IMR-90 (cell line): Measurements from ENCODE around the gene ACP2. TPM values are rescaled to one million over a fixed set of nuclear protein-coding genes. Genes with fewer than 3 reads are reported as not detected.

Experiments
- ATAC-seq: fragments of 200-7000 bp; cut with Tn5 transposase; 2 replicates; pipeline ENCODE4 v1.9.1; 2020; ENCODE audit warnings: low read depth, mild to moderate bottlenecking, moderate library complexity
- BruUV-seq: library from RNA; stranded (reverse); fragments of 400-500 nt; replicated peaks from 2 replicates; lab custom pipeline; 2021; lab: Mats Ljungman, UMichigan
- CTCF ChIA-PET: fragments of 300-600 bp; formaldehyde crosslinking; extraction: SDS; loops from one replicate; lab custom pipeline; 2021; ENCODE audit warnings: antibody characterized with exemption; lab: Yijun Ruan, JAX
- POLR2A ChIA-PET: fragments of 300-600 bp; sonication (Branson Sonifier 250); formaldehyde crosslinking; loops from one replicate; lab custom pipeline; 2022; ENCODE audit warnings: antibody characterized with exemption; ENCODE audit not compliant: unreplicated experiment; lab: Charles Lee
- DNase-seq: peaks from one replicate; pipeline ENCODE4 v3.0.0; 2013
- H2AFZ ChIP-seq: replicated peaks from 2 replicates; pipeline ENCODE3; 2013; ENCODE audit warnings: low read length, mild to moderate bottlenecking; ENCODE audit not compliant: poor library complexity
- H2AK5ac ChIP-seq: 2 replicates; pipeline ENCODE4 v1.6.1; 2013; ENCODE audit warnings: low read depth, low read length, inconsistent platforms
- H2AK9ac ChIP-seq: replicated peaks from 2 replicates; pipeline ENCODE3; 2013; ENCODE audit warnings: mild to moderate bottlenecking, low read depth, low read length, moderate library complexity; ENCODE audit not compliant: poor library complexity
- H2BK120ac ChIP-seq: 2 replicates; pipeline ENCODE4 v1.6.1; 2013; ENCODE audit warnings: low read depth, low read length, inconsistent platforms
- H2BK15ac ChIP-seq: 3 replicates; pipeline ENCODE4 v1.6.1; 2013; ENCODE audit warnings: low read depth, low read length, inconsistent platforms
- H2BK20ac ChIP-seq: 2 replicates; pipeline ENCODE4 v1.6.1; 2013; ENCODE audit warnings: low read depth, mild to moderate bottlenecking, inconsistent platforms, low read length, moderate library complexity
- H2BK5ac ChIP-seq: 2 replicates; pipeline ENCODE4 v1.6.1; 2013; ENCODE audit warnings: mild to moderate bottlenecking, low read depth, low read length, inconsistent platforms; ENCODE audit not compliant: poor library complexity, severe bottlenecking
- H3K14ac ChIP-seq: replicated peaks from 2 replicates; pipeline ENCODE4 v1.6.1; 2013; ENCODE audit warnings: low read depth, low read length, inconsistent platforms
- H3K18ac ChIP-seq: 2 replicates; pipeline ENCODE4 v1.6.1; 2013; ENCODE audit warnings: low read depth, low read length, control low read depth
- H3K23ac ChIP-seq: 2 replicates; pipeline ENCODE4 v1.6.1; 2013; ENCODE audit warnings: low read depth, low read length, inconsistent platforms
- H3K27ac ChIP-seq: 2 replicates; pipeline ENCODE4 v1.5.1; 2013; ENCODE audit warnings: mild to moderate bottlenecking, control low read depth, low read length; ENCODE audit not compliant: insufficient read depth
- H3K27me3 ChIP-seq: 2 replicates; pipeline ENCODE4 v1.6.1; 2013; ENCODE audit warnings: low read length; ENCODE audit not compliant: control insufficient read depth, insufficient read depth
- H3K36me3 ChIP-seq: 2 replicates; pipeline ENCODE4 v1.6.1; 2013; ENCODE audit warnings: low read length, mixed read lengths; ENCODE audit not compliant: control insufficient read depth, insufficient read depth
- H3K4ac ChIP-seq: 2 replicates; pipeline ENCODE4 v1.6.1; 2013; ENCODE audit warnings: low read depth, low read length, inconsistent platforms
- H3K4me1 ChIP-seq: 2 replicates; pipeline ENCODE4 v1.6.1; 2013; ENCODE audit warnings: low read length, mixed read lengths; ENCODE audit not compliant: control insufficient read depth, insufficient read depth
- H3K4me2 ChIP-seq: 2 replicates; pipeline ENCODE4 v1.6.1; 2013; ENCODE audit warnings: low read depth, mild to moderate bottlenecking, control low read depth, low read length, moderate library complexity
- H3K4me3 ChIP-seq: 2 replicates; pipeline ENCODE4 v1.5.1; 2013; ENCODE audit warnings: low read depth, mild to moderate bottlenecking, control low read depth, low read length, moderate library complexity; ENCODE audit not compliant: insufficient read depth
- H3K56ac ChIP-seq: 2 replicates; pipeline ENCODE4 v1.6.1; 2013; ENCODE audit warnings: low read length, inconsistent platforms; ENCODE audit not compliant: insufficient read depth; ENCODE audit errors: extremely low read depth
- H3K79me1 ChIP-seq, 2 experiments: 2 replicates each; pipeline ENCODE4 v1.6.1; 2013; ENCODE audit warnings: low read length in 2 of 2, inconsistent platforms in 1 of 2, low read depth in 1 of 2
- H3K9ac ChIP-seq: 2 replicates; pipeline ENCODE4 v1.6.1; 2013; ENCODE audit warnings: low read depth, low read length, control low read depth
- H3K9me1 ChIP-seq: 2 replicates; pipeline ENCODE4 v1.6.1; 2013; ENCODE audit warnings: low read length, inconsistent platforms; ENCODE audit not compliant: insufficient read depth
- H3K9me3 ChIP-seq: 2 replicates; pipeline ENCODE4 v1.6.1; 2013; ENCODE audit warnings: low read length; ENCODE audit not compliant: control insufficient read depth, insufficient read depth
- H4K20me1 ChIP-seq: 2 replicates; pipeline ENCODE4 v1.6.1; 2013; ENCODE audit warnings: low read length, inconsistent platforms; ENCODE audit not compliant: insufficient read depth
- H4K5ac ChIP-seq: 2 replicates; pipeline ENCODE4 v1.6.1; 2013; ENCODE audit warnings: mild to moderate bottlenecking, low read depth, low read length, control low read depth
- H4K8ac ChIP-seq, 2 experiments: 2 replicates each; pipeline ENCODE4 v1.6.1; 2013; ENCODE audit warnings: low read depth in 2 of 2, low read length in 2 of 2, control low read depth in 1 of 2, inconsistent platforms in 1 of 2
- H4K91ac ChIP-seq: 2 replicates; pipeline ENCODE4 v1.6.1; 2013; ENCODE audit warnings: low read depth, low read length, inconsistent platforms; ENCODE audit not compliant: insufficient read depth
- CEBPB ChIP-seq: IDR thresholded peaks from 2 replicates; pipeline ENCODE4 v1.6.1; 2012; ENCODE audit warnings: low read depth, low read length, improper control_type of control experiment
- CHD1 ChIP-seq: IDR thresholded peaks from 2 replicates; pipeline ENCODE4 v1.6.1; 2012; ENCODE audit warnings: low read depth, low read length, improper control_type of control experiment
- ELK1 ChIP-seq: fragments of 150-350 bp; IDR thresholded peaks from 2 replicates; pipeline ENCODE4 v1.6.1; 2016; ENCODE audit warnings: low read depth, mild to moderate bottlenecking, low read length, moderate library complexity, borderline replicate concordance
- MAFK ChIP-seq: IDR thresholded peaks from 2 replicates; pipeline ENCODE4 v1.6.1; 2012; ENCODE audit warnings: low read depth, low read length, improper control_type of control experiment
- MAZ ChIP-seq: IDR thresholded peaks from 2 replicates; pipeline ENCODE4 v1.6.1; 2012; ENCODE audit warnings: low read depth, mild to moderate bottlenecking, low read length, improper control_type of control experiment, moderate library complexity, borderline replicate concordance
- MXI1 ChIP-seq: IDR thresholded peaks from 2 replicates; pipeline ENCODE4 v1.6.1; 2012; ENCODE audit warnings: low read depth, mild to moderate bottlenecking, low read length, moderate library complexity, borderline replicate concordance
- NFE2L2 ChIP-seq: fragments of 150-350 bp; IDR thresholded peaks from 2 replicates; pipeline ENCODE4 v1.6.1; 2016; ENCODE audit warnings: low read depth, mild to moderate bottlenecking, low read length
- RAD21 ChIP-seq: IDR thresholded peaks from 2 replicates; pipeline ENCODE4 v1.6.1; 2012; ENCODE audit warnings: low read length, improper control_type of control experiment
- RCOR1 ChIP-seq: IDR thresholded peaks from 2 replicates; pipeline ENCODE4 v1.6.1; 2012; ENCODE audit warnings: mild to moderate bottlenecking, low read length, improper control_type of control experiment; ENCODE audit not compliant: insufficient replicate concordance
- RFX5 ChIP-seq: IDR thresholded peaks from 2 replicates; pipeline ENCODE4 v1.8.0; 2012; ENCODE audit warnings: low read depth, mild to moderate bottlenecking, low read length, moderate library complexity
- SMC3 ChIP-seq: fragments of 150-350 bp; IDR thresholded peaks from 2 replicates; pipeline ENCODE4 v1.6.1; 2016; ENCODE audit warnings: low read depth, mild to moderate bottlenecking, antibody characterized with exemption, low read length, moderate library complexity
- WGBS, 2 experiments: methylation state at CpG; one replicate each; pipeline versions ENCODE4 v1.1.5 to v1.1.7; 2013; ENCODE audit warnings: missing lambda C conversion rate in 2 of 2; ENCODE audit not compliant: insufficient read length in 1 of 2; ENCODE audit errors: extremely low coverage in 2 of 2; 5-methylcytosine and 5-hydroxymethylcytosine counted together
- dilution Hi-C: fragments of 300-500 bp; cut with HindIII; formaldehyde crosslinking; loops from one replicate; pipeline ENCODE4 v1.14.3; 2018; ENCODE audit warnings: low sequenced_read_pairs; ENCODE audit not compliant: unreplicated experiment
- in situ Hi-C: fragments of 300-500 bp; cut with MboI; formaldehyde crosslinking; loops from 3 replicates; pipeline ENCODE4 v1.14.3; 2019; ENCODE audit warnings: low sequenced_read_pairs, inconsistent platforms, mixed read lengths
- intact Hi-C: fragments of 100-400 bp; cut with micrococcal nuclease; formaldehyde crosslinking; loops from 2 replicates; pipeline ENCODE4 v1.10.0; 2022
- polyA plus RNA-seq, 3 experiments: library from polyadenylated mRNA; depleted of rRNA; stranded (reverse); fragments of >200 nt; gene quantifications; 2 replicates each; pipeline ENCODE4 v1.2.3, GENCODE V29; 2012; ENCODE audit warnings: low replicate concordance in 1 of 3
- total RNA-seq: library from RNA; depleted of rRNA; stranded (reverse); fragments of >200 nt; gene quantifications from 2 replicates; pipeline ENCODE4 v1.2.3, GENCODE V29; 2012
- TF ChIP-seq, protein P1 (sequence below): fragments of 150-350 bp; IDR thresholded peaks from 2 replicates; pipeline ENCODE4 v1.6.1; 2017; ENCODE audit warnings: mild to moderate bottlenecking, antibody characterized with exemption, low read length, low read depth

ACP2 gene
- total and polyA plus RNA-seq, 2 of the 4 experiments (the other 2 are of a cell fraction): 17.7 to 23.6 TPM

- peak; percentile 14; the same call in 1 of the 2 replicates for TF ChIP-seq SMC3
- TF ChIP-seq MXI1: no peak
- TF ChIP-seq CEBPB: peak; percentile 62
Measured at GRCh38 chr11:47233989-47234668, 14.5 kb downstream of the ACP2 start (continued).

DNA sequence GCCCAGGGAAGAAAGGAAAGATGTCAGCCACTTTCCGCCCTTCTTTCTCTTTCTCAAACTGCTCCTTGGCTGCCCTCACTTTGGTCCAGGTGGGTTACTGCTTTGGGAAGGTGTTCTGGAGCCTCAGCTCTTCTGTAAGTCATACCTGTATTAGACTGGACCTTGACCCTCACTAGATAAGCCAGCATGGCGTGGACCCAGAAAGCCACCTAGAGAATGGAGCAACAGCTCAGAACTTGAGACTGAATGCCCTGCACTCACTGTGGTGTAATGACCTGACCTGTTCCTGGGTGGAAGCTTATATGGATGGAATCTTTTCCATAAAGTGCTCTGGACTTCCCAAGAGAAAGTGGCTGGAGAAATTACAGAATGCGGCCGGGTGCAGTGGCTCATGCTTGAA lies 15.6 kb downstream of the ACP2 start:
- CTCF ChIA-PET: interaction anchor here (0.9 to 2.8 kb wide), 4 partner anchors 24 to 122 kb away, joined by 3 to 12 read pairs (median 4); partner anchors contain the start of gene NR1H3
- H2AK9ac ChIP-seq: peak overlapping the region; percentile 44
- intact Hi-C loops: no loop called here
- no peak overlapping the region for H3K9ac ChIP-seq
- no peak for ATAC-seq
- no peak overlapping the region for H3K18ac ChIP-seq
- H3K79me1 ChIP-seq: peaks cover 9 to 37% of the 10 kb centered on the region in 2 experiments; a peak in 3 of 4 replicates
- no peaks in the 10 kb centered on the region; the same call in 1 of the 2 replicates for H4K20me1 ChIP-seq
- H2BK15ac ChIP-seq: no peak overlapping the region
- no peak overlapping the region for H3K27ac ChIP-seq
- no peak overlapping the region for H3K4me3 ChIP-seq
- no peak overlapping the region for H2BK120ac ChIP-seq
- no peak overlapping the region for H4K8ac ChIP-seq
- H3K27me3 ChIP-seq: no peaks in the 10 kb centered on the region
- H2AFZ ChIP-seq: no peak overlapping the region
- peaks cover 30% of the 10 kb centered on the region for H3K36me3 ChIP-seq
- peaks cover 14% of the 10 kb centered on the region for H3K4me1 ChIP-seq
- peak overlapping the region; percentile 0; the same call in 1 of the 2 replicates for H3K4ac ChIP-seq
- H3K4me2 ChIP-seq: no peak overlapping the region
- POLR2A ChIA-PET: no interaction called here
- DNase-seq: no peak
- BruUV-seq: no TSS peak
- no peak overlapping the region for H2BK5ac ChIP-seq
- in situ Hi-C loops: no loop called here
- dilution Hi-C loops: no loop called here
- no peak overlapping the region for H2BK20ac ChIP-seq
- H3K9me3 ChIP-seq: no peaks in the 10 kb centered on the region
- peaks cover 4% of the 10 kb centered on the region; the same call in 1 of the 2 replicates for H3K9me1 ChIP-seq
- H4K5ac ChIP-seq: no peak overlapping the region
- 100% methylated on average over 2 of the region's 4 CpGs; no CpG with 5 or more reads in 1 of the 2 experiments for WGBS, 2 experiments
- H3K23ac ChIP-seq: no peak overlapping the region
- peak overlapping the region; percentile 44; the same call in 1 of the 2 replicates for H2AK5ac ChIP-seq
- no peak overlapping the region for H3K56ac ChIP-seq
- H3K14ac ChIP-seq: no peak overlapping the region
- no peak overlapping the region for H4K91ac ChIP-seq
- TF ChIP-seq NFE2L2: no peak
- TF ChIP-seq ELK1: no peak
- no peak for TF ChIP-seq SMC3
- no peak for TF ChIP-seq CEBPB
- TF ChIP-seq RCOR1: no peak
- TF ChIP-seq MAFK: no peak
- no peak for TF ChIP-seq MAZ
- no peak for TF ChIP-seq RAD21
- TF ChIP-seq, protein P1, sequence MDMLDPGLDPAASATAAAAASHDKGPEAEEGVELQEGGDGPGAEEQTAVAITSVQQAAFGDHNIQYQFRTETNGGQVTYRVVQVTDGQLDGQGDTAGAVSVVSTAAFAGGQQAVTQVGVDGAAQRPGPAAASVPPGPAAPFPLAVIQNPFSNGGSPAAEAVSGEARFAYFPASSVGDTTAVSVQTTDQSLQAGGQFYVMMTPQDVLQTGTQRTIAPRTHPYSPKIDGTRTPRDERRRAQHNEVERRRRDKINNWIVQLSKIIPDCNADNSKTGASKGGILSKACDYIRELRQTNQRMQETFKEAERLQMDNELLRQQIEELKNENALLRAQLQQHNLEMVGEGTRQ: no peak
- TF ChIP-seq RFX5: no peak
- TF ChIP-seq CHD1: no peak
